GM19351 (cell line): ENCODE measurements around the gene TMSB15C.

Experiments used
- ATAC-seq: cut with Tn5 transposase; IDR thresholded peaks from one replicate; pipeline ENCODE4 v1.9.1; 2021; ENCODE audit warnings: mild to moderate bottlenecking, moderate library complexity; ENCODE audit not compliant: unreplicated experiment

The TMSB15C gene

DNA sequence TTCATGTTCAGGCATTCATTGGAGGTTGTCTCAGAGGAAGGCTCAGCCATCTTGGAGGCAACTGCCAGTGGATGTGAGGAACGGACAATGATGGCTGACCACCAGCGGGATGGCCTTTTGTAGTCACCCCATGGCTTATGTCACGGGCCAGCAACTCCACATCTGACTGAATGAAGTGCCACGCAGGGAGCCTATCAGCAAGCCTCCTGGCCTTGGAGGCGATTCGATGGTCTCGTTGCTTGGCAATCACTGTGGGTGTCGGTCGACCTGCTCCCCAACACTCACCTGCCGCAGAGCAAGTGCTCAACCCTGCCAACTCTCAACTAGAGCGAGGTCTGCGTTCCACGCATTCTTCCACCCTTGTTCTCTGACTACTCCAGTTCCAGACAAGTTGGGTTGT is 28.9 kb downstream of the TMSB15C start:
- no peak for ATAC-seq

GRCh38 chrX:104045642-104046041 is 30.4 kb downstream of the TMSB15C start:
- no peak for ATAC-seq

- ATAC-seq = no peak
These were observed 35.0 kb downstream of the TMSB15C start for GRCh38 chrX:104041003-104041402.

DNA sequence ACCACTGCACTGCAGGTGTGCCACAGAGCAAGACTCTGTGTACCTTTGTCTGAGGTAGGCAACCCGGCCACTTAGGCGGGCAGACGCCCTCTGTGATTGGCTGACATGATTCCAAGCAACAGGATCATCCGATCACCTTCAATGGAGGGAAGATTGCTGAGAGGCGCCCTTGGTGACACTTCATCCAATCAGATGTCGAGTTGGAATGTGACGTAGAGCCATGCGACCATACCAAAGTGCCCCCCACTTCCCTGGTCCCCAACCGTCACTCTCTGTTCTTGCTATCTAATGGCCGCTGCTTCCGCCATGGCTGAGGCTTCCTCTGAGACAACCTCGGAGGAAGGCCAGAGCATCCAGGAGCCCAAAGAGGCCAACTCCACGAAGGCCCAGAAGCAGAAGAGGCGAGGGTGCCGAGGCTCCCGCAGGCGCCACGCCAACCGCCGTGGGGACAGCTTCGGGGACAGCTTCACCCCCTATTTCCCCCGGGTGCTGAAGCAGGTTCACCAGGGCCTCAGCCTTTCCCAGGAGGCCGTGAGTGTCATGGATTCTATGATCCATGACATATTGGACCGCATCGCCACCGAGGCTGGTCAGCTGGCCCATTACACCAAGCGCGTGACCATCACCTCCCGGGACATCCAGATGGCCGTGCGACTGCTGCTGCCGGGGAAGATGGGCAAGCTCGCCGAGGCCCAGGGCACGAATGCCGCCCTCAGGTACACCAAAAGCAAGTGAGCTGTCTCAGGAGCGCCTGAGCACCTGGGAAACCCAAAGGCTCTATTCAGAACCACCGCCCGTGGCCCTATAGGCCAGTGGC is 36.1 kb downstream of the TMSB15C start, which contains the start of gene H2BW2:
Gene H2BW2 (plus strand): TSS at position 268 of the 817 bp plus-strand sequence. CDS start 39 bp downstream, at position 307.
- no peak for ATAC-seq
